Measurements from ENCODE around the gene ZBTB20. TPM values are rescaled to one million over a fixed set of nuclear protein-coding genes. Genes with fewer than 3 reads are reported as not detected.

The ZBTB20 gene
- total RNA-seq, 1 donor from 2014 or later: 28.5 TPM

DNA sequence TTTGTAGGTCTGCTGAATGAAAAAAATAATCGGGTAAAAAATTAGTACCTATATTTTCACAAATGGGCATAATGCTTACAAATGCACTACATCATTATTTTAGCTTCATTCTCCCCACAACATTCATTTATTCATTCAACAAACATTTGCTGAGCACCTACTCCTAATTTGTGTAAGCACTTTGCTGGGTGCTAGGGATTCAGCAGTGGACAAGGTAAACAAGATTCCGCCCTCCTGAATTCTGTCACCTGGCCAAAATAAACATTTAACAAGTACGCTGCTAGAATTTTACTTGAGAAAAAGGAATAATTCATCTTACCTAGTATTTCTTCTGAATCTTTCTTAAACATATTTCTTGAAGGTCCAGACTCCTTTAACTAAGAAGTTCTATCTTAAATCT, 781.2 kb downstream of the ZBTB20 start:
- DNase-seq (ENCODE audit: extremely low read depth, low read depth, low spot score): no peak

DNA sequence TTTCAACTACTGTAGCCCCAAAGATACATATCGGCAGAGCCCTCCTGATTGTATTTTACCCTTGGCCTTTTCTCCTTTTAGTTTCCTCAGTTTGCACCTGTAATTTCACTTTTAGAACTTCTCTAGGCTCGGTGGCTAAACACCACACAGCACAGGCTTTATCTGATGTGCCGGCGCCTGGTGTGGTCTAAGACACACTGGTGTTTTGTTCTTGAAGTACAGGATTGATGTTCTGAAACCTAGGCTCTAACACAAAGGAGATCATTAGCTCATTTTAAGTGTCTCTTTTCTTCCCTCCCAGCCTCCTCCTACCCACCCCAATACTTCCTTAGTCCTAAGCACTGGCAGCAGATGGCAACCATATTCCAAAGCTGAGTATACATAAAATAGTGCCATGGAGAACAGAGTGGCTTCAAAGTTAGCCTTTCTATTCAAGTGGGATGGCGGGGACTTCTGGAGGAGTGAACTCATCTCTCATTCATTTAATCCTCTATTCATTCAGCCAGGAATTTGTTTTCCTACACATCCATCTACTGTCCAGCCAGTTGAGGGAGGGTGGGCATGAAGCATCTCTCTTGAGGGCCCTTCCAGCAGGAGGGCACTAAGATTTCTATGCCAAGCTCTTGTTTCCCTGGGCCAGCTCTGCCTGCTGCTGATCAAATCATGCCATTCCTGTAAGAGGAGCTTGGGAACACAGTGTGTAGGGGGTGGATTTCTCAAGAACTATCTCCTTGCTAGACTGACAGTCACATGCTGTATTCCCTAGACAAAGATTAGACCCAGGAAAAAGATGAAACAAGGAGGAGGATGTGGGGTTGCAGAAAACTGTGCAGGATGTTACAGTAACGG, 782.1 kb downstream of the ZBTB20 start:
- DNase-seq (ENCODE audit: extremely low read depth, low read depth, low spot score): no peak

DNA sequence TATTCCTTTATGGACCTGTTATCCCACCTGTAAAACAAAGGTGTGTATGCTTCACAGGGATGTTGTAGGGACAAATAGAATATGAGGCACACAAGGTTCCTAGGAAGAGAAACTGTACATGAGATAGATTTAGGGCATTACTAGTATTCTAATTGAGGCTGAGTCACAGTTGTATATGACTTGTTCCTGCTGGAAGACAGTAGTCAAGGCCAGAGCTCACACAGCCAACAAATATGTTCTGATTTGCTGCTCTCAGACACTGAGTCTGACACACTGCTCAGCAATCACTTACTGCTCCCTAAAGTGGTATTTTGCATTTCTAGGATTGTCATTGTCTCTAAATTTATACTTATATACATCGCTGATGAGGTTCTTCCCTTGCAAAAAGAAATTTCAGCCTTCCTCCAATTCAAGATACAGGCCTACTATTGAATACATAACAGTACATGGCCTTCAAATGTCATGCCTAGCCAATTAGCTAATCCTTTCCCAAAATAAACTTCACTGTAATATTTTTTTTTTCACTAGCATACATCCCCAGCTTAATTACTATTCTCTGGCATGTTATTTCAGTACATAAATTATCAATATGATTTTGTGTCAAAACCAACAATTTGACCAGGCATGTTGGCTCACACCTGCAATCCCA, 783.4 kb downstream of the ZBTB20 start:
- DNase-seq (ENCODE audit: extremely low read depth, low read depth, low spot score): no peak

DNA sequence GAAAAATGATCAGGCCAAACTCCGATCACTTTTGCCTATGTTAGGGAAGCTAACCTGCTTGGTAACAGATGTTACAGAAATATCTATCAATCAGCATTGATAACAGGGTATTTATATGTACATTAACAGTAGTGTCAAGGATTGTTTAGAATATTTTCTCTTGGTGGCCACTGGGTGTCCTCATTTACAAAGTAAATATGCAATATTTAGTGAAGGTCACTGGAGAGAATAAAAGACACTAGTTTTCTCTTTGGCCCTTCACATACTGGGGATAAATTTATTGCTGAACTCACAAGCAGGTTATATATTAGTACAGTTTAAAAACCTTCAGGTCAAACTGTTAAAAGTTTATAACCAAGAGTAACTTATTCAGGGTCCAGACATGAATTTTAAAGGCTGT, 784.3 kb downstream of the ZBTB20 start:
- DNase-seq (ENCODE audit: extremely low read depth, low read depth, low spot score): no peak

DNA sequence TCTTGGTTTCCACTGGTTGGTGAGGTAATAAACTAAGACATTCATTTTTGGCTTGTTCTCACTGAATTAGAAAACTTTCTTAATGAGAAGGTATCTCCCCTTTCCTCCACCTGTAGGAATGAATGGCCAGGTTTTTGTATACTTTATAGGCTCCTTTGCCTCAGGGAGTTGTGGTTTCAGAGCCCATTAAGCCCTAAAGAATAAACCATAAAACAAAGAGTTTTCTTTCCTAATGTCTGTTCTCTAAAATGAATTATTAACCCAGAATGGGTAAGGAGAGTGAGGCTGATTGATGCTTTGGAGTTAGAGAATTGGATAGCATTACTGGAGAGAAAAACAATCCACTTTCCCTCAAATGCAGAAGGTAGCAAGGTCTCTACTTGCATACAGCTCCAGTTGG, 785.7 kb downstream of the ZBTB20 start:
- no peak for DNase-seq (ENCODE audit: extremely low read depth, low read depth, low spot score)

DNA sequence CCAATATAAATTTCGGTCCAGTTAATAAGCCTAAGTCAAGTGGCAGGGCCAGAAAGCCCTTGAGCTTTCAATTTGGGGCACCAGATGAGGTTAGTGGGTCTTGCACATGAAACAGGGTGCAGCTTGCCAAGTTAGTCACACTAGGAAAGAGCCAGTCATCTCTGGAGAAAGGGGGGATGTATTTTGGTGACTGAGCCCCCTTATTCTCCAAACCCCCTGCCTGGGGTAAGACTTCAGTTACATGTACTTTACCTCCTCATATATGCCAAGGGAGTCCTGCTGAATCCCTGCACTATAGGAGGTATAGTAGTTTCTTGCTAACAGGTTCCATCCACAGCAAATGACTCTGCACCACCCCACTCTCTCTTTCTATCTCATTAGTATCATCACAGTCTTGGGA, 790.6 kb downstream of the ZBTB20 start:
- DNase-seq (ENCODE audit: extremely low read depth, low read depth, low spot score): no peak

DNA sequence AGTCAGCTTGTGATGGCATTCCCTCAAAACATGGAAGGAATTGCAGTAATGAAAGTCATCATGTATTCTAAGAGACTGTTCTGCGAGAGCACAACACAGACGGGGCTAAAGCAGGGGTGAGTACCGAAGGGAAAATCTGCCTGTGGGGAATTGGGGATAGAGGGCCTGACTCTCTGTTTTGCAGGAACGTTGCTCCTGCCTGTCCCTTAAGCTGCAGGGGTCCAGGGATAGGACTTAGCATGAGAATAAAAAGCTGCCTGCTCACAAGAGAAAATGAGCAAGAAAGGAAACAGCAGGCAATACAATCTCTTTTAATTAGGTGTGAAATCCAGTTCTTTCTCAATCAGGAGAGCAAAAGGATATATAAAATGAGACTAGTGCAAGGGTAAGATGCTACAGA, 791.0 kb downstream of the ZBTB20 start:
- DNase-seq (ENCODE audit: extremely low read depth, low read depth, low spot score): no peak

DNA sequence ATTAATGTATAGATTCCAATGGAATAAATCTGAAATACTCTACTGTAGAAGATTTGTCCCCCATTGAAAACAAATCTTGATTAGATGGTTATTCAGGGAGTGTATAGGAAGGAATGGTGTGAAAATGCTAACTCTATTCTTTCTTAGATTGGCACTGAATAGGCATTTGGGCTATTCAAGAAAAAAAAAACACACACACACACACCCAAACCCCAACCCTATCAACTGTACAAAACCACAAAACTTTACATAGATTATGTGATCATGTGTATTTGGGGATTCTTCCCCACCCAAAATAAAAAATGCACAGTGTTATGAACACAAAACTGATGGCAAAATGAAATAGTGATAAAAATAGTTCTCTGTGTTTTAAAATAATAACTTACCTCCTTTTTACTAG, 791.4 kb downstream of the ZBTB20 start:
- no peak for DNase-seq (ENCODE audit: extremely low read depth, low read depth, low spot score)

DNA sequence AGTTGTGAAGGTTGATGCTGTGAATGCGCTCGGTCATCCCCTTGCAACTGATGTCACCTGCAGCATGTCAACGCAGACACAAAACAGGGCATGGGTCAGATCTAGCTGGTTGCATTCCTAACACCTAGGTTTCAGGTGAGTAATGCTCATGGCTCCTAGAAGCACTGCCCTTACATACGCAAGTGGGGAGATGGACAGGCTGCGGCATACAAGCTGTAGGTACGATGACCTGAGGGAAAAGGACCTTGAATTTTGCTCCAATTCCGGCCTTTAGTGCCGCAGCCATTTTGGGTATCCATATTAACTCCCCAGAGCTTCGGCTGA, 795.3 kb downstream of the ZBTB20 start:
- no peak for DNase-seq (ENCODE audit: extremely low read depth, low read depth, low spot score)

DNA sequence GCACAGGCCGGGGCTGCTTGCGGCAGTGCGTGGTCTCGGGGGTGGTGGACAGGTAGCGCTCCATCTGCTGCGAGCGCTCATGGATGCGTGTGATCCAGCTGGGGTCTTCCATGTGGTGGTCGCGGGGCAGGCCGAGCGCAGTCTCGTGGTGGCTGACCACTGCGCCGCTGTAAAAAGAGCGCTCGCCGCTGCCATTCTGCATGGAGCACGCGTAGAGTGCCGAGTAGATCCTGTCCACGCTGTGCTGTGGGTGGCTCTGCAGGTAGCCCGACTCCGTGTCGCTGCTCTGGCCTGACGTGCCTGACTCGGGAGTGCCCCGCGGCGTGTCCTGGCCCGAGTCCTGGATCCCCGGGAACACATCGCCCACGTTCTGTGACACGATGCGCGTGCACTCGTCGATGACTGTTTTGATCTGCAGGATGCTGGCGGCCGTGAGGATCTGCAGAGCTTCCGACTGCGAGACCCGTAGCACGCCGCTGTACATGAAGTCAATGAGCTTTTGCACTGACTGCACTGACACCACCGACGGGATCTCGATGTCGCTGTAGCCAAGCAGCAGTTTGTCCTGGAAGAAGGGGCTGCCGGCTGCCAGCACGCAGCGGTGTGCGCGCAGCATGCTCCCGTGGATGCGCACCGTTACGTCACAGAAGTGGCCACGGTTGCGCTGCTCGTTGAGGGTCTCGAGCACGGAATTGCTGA, 795.8 kb downstream of the ZBTB20 start:
- DNase-seq (ENCODE audit: extremely low read depth, low read depth, low spot score): no peak

DNA sequence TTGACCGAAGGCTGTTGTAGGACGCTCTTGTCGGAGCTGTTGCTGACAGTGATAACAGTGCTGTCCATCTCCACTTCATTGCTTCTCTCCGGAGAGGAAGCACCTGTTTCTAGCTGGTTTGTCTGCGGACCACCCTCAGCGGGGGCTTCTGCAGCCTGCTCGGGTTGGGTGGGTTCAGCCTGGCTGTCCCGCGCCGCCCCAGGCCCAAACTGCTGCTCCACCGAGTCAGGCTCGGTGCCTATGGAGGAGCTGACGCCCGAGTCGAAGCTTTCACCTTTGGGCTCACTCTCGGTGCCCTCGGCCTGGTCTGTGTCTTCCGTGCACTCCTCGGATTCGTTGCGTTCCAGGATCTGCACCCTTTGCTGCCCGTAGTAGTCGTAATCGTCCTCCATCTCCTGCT, 796.4 kb downstream of the ZBTB20 start:
- DNase-seq (ENCODE audit: extremely low read depth, low read depth, low spot score): no peak

DNA sequence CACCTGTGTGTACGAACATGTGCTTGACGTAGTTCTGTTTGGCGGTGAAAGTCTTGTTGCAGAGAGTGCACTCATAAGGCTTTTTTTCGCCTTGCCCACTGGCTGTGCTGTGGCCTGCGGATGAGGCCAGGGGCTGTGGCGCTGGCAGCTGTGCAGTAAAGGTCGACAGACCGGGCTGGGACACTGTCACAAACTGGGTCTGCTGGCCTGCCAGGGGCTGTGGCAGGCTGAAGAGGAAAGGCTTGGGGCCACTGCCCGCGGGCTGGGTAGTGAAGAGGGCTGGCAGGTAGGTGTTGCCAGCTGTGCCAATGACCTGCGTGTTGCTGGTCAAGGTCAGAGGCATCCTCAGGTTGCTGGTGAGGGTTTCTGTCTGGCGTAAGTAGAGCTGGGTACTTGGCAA, 796.8 kb downstream of the ZBTB20 start:
- no peak for DNase-seq (ENCODE audit: extremely low read depth, low read depth, low spot score)

DNA sequence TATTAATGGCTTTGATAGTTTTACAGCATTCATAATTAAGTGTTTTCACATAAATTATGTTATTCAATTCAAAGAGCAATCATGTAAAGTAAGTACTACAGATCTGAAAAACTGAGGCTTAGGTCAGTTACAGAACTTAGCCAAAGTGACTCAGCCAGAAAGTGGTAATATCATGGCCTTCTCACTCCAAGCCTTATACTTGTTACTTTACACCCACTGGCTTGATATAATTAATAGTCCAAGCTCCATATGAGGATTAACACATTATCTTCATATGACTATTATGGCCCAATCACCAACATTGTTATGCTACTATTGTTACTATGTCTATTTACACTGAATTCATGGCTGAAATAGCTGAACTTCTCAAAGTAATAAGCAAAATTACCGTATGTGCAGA, 802.6 kb downstream of the ZBTB20 start:
- no peak for DNase-seq (ENCODE audit: extremely low read depth, low read depth, low spot score)

DNA sequence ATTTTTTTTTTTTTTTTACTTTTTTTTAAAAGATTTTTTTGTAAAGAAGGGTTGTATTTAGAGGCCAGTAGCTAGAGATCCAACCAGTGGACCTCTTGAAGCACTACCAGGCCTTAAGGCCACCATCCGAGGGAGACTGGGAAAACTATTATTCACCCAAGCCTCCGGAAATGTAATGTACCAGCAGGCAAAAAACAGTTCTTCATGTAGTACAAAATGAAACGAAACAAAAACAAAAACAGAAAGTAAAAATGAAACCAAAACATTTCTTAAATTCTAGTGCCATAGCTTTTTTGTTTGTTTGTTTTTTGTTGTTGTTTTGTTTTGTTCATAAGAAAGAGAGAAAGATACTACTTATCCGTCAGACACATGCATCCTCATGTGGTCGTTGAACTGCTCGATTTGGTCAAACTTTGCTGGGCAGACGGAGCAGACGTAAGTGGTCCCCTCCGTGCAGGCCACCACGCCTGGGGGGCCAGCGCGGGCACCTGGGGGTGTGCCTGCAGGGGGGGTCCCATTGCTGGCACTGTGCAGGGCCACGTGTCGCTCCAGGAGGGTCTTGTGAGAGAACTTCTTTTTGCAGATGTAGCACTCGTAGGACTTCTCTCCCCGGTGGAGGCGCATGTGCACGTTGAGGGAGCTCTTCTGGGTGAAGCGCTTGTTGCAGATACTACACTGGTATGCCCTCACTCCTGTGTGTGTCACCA, 808.3 kb downstream of the ZBTB20 start:
- no peak for DNase-seq (ENCODE audit: extremely low read depth, low read depth, low spot score)

DNA sequence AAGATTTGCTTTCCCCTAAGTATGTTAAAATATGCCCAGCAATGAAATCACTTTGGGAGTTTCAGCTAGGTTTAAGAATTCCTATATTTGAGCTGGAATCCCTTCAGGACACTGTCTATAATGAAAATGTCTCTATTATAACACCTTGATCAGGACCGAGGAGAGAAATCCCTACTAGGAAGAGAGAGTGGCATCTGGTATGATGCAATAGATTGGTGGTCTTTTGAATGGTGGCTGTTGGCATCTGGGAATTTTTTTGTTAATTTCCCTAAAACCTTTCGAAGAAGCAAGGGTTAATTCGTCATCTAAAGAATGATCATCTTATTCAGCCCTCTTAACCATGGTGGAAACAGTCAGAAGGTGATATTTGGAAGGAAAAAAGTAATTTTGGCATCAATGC, 810.2 kb downstream of the ZBTB20 start:
- DNase-seq (ENCODE audit: extremely low read depth, low read depth, low spot score): no peak

DNA sequence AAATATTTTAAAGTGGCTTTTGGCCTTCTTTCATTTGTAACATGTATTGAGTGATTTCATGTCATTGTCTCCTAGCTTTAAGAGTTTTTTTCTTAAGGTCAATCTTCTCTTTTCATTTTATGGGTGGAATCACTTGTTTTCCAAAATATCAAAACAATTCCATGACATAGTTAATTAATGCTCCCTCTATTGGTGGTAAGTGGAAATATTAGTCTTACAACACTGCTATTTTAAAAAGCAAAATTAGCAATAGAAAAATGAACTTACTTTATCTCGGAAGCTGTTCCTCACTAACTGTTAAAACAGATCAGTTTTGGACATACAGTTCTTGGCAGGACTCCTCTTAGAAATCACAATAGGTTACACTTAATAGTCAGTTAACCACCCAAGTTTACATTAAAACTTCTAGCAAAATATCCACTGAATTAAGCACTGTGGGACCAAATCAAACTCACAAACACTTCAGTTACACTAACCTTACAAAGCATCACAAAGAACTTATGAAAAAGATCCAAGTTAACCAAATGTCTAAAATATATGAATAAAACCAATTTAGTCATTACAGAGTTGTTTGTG, 810.9 kb downstream of the ZBTB20 start:
- no peak for DNase-seq (ENCODE audit: extremely low read depth, low read depth, low spot score)

DNA sequence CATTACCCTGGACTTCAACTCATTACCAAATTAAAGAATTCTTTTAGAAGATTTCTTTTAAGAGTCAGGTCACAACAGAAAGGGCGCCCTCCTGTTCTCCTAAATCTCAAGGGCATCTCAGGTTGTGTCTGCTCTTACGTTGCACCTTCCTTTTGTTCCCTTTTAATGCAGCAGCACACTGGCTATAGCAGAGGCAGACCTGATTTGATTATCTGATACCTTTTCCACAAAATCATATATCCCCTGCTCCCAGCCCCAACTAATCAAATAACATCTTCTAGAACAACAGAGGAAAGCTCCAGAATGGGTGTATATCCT, 813.2 kb downstream of the ZBTB20 start:
- DNase-seq (ENCODE audit: extremely low read depth, low read depth, low spot score): no peak

DNA sequence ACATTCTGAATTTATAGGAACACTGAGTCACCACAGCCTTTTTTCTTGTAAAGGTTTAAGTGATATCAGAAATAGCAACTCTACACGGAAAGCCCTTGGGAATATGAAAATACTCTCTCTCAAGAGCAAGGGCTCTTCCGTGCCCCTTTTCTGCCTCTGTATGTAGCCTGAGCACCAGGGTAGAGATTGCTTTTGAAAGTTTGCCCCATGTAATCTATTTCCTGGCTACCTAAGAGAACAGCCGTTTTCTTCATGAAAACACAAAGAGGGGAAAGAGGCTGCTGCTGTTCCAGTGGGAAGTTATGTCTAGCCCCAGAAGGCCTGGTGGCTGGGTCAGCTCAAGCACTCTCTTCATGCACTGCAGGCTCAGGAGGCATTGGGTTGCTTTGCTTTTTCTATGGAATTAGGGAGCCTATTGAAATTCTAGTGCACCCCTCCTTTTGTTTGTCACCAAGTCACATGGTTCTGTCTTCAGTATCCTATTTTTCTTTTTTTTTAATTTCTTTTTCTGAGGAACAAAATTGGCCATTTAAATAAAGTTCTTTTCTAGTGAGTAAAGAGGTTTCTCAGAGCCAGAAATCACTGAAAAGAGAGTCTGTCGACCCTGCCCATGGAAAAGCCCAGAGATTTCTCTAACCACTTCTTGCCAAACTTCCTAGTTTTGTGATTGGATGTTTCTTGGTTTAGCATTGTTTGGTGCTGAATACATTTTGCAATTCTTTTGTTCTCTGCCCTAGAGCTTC, 813.7 kb downstream of the ZBTB20 start:
- DNase-seq (ENCODE audit: extremely low read depth, low read depth, low spot score): no peak

DNA sequence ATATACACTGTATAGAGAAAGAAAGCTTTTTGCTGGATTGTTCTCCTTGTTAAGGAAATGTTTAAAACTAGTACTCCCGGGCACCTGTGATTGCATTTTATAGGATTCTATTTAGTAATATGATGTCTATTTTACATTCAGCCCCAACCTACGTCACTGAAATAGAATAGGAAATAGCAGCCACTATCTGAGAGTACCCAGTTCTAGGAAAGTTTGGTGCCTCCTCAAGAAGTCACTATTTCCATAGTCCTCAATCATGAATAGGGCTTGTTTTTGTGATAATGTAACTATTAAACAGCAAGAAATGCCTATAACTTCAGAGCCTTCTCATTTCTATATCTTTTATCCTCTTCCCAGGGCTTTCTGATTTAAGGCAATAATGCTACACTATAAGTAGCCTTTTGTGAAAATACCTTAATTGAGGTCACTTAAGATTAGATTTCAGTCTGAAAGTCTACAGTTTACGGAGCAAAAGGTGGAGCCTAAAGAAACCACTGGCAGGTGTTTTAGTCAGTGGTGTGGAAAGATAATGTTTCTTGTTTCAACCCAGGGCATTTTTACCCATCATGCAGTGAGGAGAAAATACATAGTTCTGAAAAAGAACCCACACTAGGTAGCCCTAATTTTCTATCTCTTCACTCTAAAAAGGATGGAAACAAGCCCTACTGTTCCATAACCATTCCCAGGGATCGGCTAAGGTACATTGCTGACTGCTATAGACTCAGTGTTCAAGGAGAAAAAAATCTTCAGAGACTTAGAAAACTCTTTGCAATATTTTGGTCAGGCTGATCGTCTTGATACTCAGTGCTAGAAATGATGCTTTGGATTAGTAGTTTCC, 814.5 kb downstream of the ZBTB20 start:
- no peak for DNase-seq (ENCODE audit: extremely low read depth, low read depth, low spot score)

DNA sequence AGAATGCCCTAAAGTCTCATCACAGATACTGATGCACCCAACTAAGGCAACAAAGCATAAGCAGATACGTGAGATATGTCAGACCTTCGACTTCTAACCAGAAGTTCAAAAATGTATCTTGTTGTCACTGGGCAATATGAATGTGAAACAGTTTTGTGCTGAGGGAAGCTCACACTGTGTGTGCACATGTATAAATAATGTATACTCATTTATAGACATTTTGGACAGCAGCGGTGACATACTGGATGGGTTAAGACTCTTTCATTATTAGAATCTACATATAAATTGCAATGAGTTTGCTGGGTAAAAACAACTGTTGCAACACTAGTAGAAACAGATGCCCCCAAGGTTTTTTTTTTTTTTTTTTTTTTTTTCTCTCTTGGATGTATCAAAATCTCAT, 815.4 kb downstream of the ZBTB20 start:
- DNase-seq (ENCODE audit: extremely low read depth, low read depth, low spot score): no peak

Measured in glomerular endothelial cell (primary cell).